Thyroid gland (tissue), 4 donors: ENCODE measurements around the gene QPCT. TPM values are rescaled to one million over a fixed set of nuclear protein-coding genes. Genes with fewer than 3 reads are reported as not detected.

Experiments used
- DNase-seq, 2 donors: peaks; one replicate each; pipeline ENCODE4 v3.0.0-alpha.2; 2019
- H3K27ac ChIP-seq, 3 donors: fragments of 200-600 bp; sonication (generic); 1 replicate in 2 of 3; 2 replicates in 1 of 3; pipeline ENCODE4 v1.5.1; 2016 to 2019; ENCODE audit warnings: mild to moderate bottlenecking in 1 of 3, moderate library complexity in 1 of 3
- H3K27me3 ChIP-seq: fragments of 200-600 bp; sonication (generic); one replicate; pipeline ENCODE4 v1.5.1; 2019
- H3K36me3 ChIP-seq, 2 donors: fragments of 200-600 bp; sonication (generic); one replicate each; pipeline ENCODE4 v1.5.1; 2016 to 2019
- H3K4me1 ChIP-seq, 2 donors: fragments of 200-600 bp; sonication (generic); one replicate each; pipeline ENCODE4 v1.5.1; 2017 to 2019
- H3K4me3 ChIP-seq, 3 donors: fragments of 200-600 bp; sonication (generic); replicated peaks in 1 of 3; 1 replicate in 2 of 3; 2 replicates in 1 of 3; pipeline ENCODE4 v1.5.1; 2016; ENCODE audit warnings: mild to moderate bottlenecking in 1 of 3
- H3K9me3 ChIP-seq: fragments of 200-600 bp; sonication (generic); one replicate; pipeline ENCODE4 v1.5.1; 2017
- POLR2A ChIP-seq, 2 donors: fragments of 450-650 bp; IDR thresholded peaks; one replicate each; pipeline ENCODE4 v1.6.1; 2017; ENCODE audit warnings: antibody characterized with exemption in 2 of 2, mild to moderate bottlenecking in 2 of 2, moderate library complexity in 1 of 2
- WGBS, 2 donors: methylation state at CpG; one replicate each; pipeline ENCODE4 v1.1.5; 2017; 5-methylcytosine and 5-hydroxymethylcytosine counted together
- intact Hi-C: fragments of 100-400 bp; cut with DNase I; formaldehyde crosslinking; loops from one replicate; pipeline ENCODE4 v1.15.1; 2023
- total RNA-seq, 4 donors: library from RNA; depleted of rRNA; stranded (reverse); fragments of >200 nt; gene quantifications; one replicate each; pipeline ENCODE4 v1.2.3, GENCODE V29; 2016
- TF ChIP-seq, protein P1 (sequence below), 6 experiments: fragments of 200-600 bp in 3 of 6; fragments of 450-650 bp in 3 of 6; sonication (generic) in 3 of 6; IDR thresholded peaks; one replicate each; pipeline ENCODE4 v1.5.1; 2016 to 2019; ENCODE audit warnings: antibody characterized with exemption in 6 of 6, mild to moderate bottlenecking in 2 of 6, inconsistent platforms in 1 of 6, moderate library complexity in 1 of 6

QPCT gene
- total RNA-seq, 4 donors from 2014 or later = 1.0 to 6.0 (median 4.3) TPM

DNA sequence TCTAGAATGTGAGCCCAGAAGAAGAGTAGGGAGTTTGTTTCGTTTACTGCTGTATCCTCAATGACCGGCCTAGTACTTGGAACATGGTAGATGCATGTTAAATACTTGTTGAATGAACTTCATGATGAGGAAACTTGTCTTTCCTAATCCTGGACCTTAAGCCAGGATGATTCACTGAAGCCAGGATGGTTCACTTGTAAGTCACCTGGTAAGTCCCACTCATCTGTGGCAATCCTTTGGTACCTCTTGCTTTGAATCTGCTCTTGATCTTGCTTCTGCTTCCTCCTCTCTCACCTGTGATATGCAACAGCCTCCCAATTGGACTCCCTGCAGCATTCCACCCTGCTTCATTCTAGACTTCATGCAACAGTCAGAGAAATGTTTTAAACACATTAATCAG lies 43.6 kb downstream of the QPCT start:
- Histone ChIP-seq H3K27me3 (no peaks in the 10 kb centered on the region), H3K9me3 (no peaks in the 10 kb centered on the region), H3K27ac (no peak overlapping the region), H3K4me1 (peaks cover 0 to 10% of the 10 kb centered on the region in 2 donors), H3K36me3 (no peaks in the 10 kb centered on the region), H3K4me3 (no peak overlapping the region)
- DNase-seq = no peak
- intact Hi-C loops = no loop called here
- 97 to 100% methylated on average over 2 of the region's 2 CpGs for WGBS, 2 donors
- no peak for TF ChIP-seq POLR2A (IDR thresholded peaks at IDR 0.05)
- TF ChIP-seq, protein P1, sequence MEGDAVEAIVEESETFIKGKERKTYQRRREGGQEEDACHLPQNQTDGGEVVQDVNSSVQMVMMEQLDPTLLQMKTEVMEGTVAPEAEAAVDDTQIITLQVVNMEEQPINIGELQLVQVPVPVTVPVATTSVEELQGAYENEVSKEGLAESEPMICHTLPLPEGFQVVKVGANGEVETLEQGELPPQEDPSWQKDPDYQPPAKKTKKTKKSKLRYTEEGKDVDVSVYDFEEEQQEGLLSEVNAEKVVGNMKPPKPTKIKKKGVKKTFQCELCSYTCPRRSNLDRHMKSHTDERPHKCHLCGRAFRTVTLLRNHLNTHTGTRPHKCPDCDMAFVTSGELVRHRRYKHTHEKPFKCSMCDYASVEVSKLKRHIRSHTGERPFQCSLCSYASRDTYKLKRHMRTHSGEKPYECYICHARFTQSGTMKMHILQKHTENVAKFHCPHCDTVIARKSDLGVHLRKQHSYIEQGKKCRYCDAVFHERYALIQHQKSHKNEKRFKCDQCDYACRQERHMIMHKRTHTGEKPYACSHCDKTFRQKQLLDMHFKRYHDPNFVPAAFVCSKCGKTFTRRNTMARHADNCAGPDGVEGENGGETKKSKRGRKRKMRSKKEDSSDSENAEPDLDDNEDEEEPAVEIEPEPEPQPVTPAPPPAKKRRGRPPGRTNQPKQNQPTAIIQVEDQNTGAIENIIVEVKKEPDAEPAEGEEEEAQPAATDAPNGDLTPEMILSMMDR (IDR thresholded peaks at IDR 0.05) = no peak

DNA sequence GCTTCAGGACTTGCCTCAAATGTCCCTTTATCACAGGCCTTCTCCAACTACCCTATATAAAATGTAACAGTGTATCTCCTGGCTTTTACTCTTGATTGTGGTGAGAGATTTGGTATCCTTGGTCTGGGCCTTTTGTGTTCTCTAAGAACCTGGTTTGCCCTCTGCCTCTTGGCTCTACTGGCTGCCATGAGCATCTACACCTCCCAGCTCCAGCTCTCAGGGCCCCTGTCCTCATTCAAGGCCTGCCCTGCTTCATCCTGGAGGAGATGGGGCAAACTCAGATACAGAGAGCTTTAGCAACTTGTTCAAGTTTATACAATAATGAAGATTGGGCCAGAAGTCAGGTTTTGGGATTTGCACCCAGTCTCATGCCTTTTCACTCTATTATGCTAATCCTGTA lies 45.0 kb downstream of the QPCT start:
- Histone ChIP-seq H3K27ac (no peak overlapping the region), H3K27me3 (no peaks in the 10 kb centered on the region), H3K9me3 (no peaks in the 10 kb centered on the region), H3K4me1 (peaks cover 0 to 10% of the 10 kb centered on the region in 2 donors), H3K4me3 (no peak overlapping the region), H3K36me3 (no peaks in the 10 kb centered on the region)
- no peak for DNase-seq
- intact Hi-C loops = no loop called here
- TF ChIP-seq, protein P1 (IDR thresholded peaks at IDR 0.05) = no peak
- no peak for TF ChIP-seq POLR2A (IDR thresholded peaks at IDR 0.05)

DNA sequence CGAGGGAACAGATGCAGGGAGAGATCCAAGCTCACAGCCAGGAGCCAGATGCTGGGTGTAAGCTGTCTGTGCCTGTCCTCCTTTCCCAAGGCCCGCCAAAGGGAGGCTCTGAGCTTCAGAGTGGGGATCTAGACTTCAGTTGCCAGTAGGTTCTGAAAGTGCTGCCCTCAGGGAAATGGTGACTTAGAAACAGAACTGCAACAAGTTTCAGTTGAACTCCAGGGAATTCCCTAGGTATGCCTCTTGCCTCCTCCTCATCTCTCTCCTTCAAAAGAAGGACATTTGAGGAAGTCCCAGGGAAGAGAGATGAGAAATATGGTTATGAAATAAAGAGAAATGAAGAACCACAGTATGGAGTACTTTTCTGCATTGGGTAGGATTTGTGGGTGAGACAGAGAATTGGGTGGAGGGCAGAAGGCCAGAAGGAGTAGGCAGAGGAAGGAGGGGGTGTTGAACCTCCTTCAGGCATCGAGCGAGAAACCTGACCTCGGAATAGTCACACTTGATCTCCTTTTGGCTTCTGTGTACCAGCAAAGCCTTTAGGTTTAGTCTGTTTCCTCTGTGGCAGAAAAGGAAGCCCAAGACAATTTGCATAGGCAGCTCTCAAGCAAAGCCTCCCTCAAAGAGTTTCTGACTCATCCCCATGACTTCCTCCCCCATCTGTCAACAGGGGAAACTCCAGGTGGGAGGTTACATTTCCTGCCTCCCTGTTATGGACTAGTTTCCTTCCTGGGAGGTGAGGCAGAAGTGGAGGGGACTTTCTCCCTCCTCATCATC lies 45.7 kb downstream of the QPCT start:
- H3K4me3 ChIP-seq = no peak overlapping the region
- no peaks in the 10 kb centered on the region for H3K36me3 ChIP-seq
- TF ChIP-seq POLR2A (IDR thresholded peaks at IDR 0.05) = no peak
- TF ChIP-seq, protein P1 (IDR thresholded peaks at IDR 0.05) = no peak
- no peak overlapping the region for H3K27ac ChIP-seq
- H3K9me3 ChIP-seq = no peaks in the 10 kb centered on the region
- DNase-seq = no peak
- intact Hi-C loops = no loop called here
- no peaks in the 10 kb centered on the region for H3K27me3 ChIP-seq
- 54 to 67% methylated on average over 5 of the region's 5 CpGs for WGBS, 2 donors
- H3K4me1 ChIP-seq = peaks cover 0 to 10% of the 10 kb centered on the region in 2 donors

DNA sequence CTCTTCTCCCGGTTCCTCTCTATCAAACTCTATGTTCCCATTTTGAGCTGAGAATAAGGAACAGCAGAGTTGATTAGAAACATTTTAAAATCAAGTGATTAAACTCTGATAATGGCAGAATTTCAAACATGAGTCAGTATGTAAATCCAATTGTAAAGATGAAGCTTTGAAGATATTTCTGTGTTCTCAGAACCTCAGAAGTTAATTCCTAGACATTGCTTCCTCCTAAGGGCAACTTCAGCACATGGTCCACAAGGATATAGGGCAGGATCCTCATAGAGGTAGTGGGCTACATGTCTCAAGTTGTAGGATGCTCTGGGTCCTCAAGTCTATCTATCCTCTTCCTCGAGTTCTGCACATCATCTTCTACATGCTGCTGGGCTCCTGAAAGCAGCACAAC lies 46.3 kb downstream of the QPCT start:
- Histone ChIP-seq H3K4me3 (no peak overlapping the region), H3K4me1 (peaks cover 0 to 10% of the 10 kb centered on the region in 2 donors), H3K36me3 (no peaks in the 10 kb centered on the region), H3K9me3 (no peaks in the 10 kb centered on the region), H3K27ac (no peak overlapping the region), H3K27me3 (no peaks in the 10 kb centered on the region)
- whole genome bisulfite sequencing, 2 donors = 78% methylated on average over 2 of the region's 2 CpGs
- intact Hi-C loops = no loop called here
- no peak for TF ChIP-seq POLR2A (IDR thresholded peaks at IDR 0.05)
- TF ChIP-seq, protein P1 (IDR thresholded peaks at IDR 0.05) = no peak
- DNase-seq = no peak

DNA sequence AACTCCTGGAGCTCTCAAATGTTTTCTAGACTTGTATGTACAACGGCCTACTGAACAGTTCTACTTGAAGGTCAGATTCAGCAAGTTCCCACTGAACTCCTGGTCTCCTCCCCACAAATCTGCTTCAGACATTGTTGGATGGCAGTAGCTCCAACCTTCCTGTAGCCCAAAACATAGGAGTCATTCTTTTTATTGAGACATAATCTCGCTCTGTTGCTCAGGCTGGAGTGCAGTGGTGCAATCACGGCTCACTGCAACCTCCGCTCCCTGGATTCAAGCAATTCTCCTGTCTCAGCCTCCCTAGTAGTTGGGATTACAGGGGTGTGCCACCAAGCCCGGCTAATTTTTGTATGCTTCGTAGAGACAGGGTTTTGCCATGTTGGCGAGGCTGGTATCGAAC lies 47.3 kb downstream of the QPCT start:
- intact Hi-C loops = no loop called here
- H3K4me3 ChIP-seq = no peak overlapping the region
- no peaks in the 10 kb centered on the region for H3K27me3 ChIP-seq
- 98 to 100% methylated on average over 8 of the region's 8 CpGs for WGBS, 2 donors
- H3K4me1 ChIP-seq = peaks cover 0 to 10% of the 10 kb centered on the region in 2 donors
- DNase-seq = no peak
- H3K27ac ChIP-seq = no peak overlapping the region
- no peak for TF ChIP-seq POLR2A (IDR thresholded peaks at IDR 0.05)
- TF ChIP-seq, protein P1 (IDR thresholded peaks at IDR 0.05) = no peak
- H3K9me3 ChIP-seq = no peaks in the 10 kb centered on the region
- H3K36me3 ChIP-seq = no peaks in the 10 kb centered on the region
